HEK293T (cell line): ENCODE results near the gene LEAP2.

Experiments
- CTCF ChIA-PET: fragments of 350-600 bp; formaldehyde crosslinking; extraction: SDS; loops from one replicate; lab custom pipeline; 2021; ENCODE audit warnings: antibody characterized with exemption, inconsistent platforms; lab: Yijun Ruan, JAX
- POLR2A ChIA-PET: fragments of 350-600 bp; formaldehyde crosslinking; extraction: SDS; loops from one replicate; lab custom pipeline; 2020; ENCODE audit warnings: antibody characterized with exemption, inconsistent platforms; lab: Yijun Ruan, JAX
- DNase-seq: peaks from one replicate; pipeline ENCODE4 v3.0.0; 2012; ENCODE audit warnings: mixed read lengths; ENCODE audit errors: extremely low spot score
- ARNT ChIP-seq: fragments of 450-650 bp; IDR thresholded peaks from 2 replicates; pipeline ENCODE4 v1.6.1; 2017; ENCODE audit warnings: mild to moderate bottlenecking
- BHLHE40 ChIP-seq: fragments of 450-650 bp; IDR thresholded peaks from 2 replicates; pipeline ENCODE4 v1.6.1; 2016; ENCODE audit warnings: mild to moderate bottlenecking, moderate library complexity, borderline replicate concordance
- CTBP1 ChIP-seq: fragments of 450-650 bp; IDR thresholded peaks from 2 replicates; pipeline ENCODE4 v1.6.1; 2016; ENCODE audit warnings: borderline replicate concordance
- ELF4 ChIP-seq: fragments of 450-650 bp; IDR thresholded peaks from 2 replicates; pipeline ENCODE4 v1.6.1; 2017; ENCODE audit warnings: antibody characterized with exemption
- FOXA1 ChIP-seq: fragments of 450-650 bp; IDR thresholded peaks from 2 replicates; pipeline ENCODE4 v1.6.1; 2016; ENCODE audit warnings: mild to moderate bottlenecking
- FOXK2 ChIP-seq: fragments of 450-650 bp; IDR thresholded peaks from 2 replicates; pipeline ENCODE4 v1.6.1; 2016; ENCODE audit warnings: mild to moderate bottlenecking
- FOXM1 ChIP-seq: fragments of 450-650 bp; IDR thresholded peaks from 2 replicates; pipeline ENCODE4 v1.6.1; 2017; ENCODE audit warnings: mild to moderate bottlenecking, borderline replicate concordance
- L3MBTL2 ChIP-seq: fragments of 450-650 bp; conservative IDR thresholded peaks from 2 replicates; pipeline ENCODE4 v1.6.1; 2016; ENCODE audit warnings: mild to moderate bottlenecking
- LEF1 ChIP-seq: fragments of 450-650 bp; IDR thresholded peaks from 2 replicates; pipeline ENCODE4 v1.6.1; 2017; ENCODE audit warnings: mild to moderate bottlenecking, borderline replicate concordance
- NFRKB ChIP-seq: fragments of 450-650 bp; IDR thresholded peaks from 2 replicates; pipeline ENCODE4 v1.6.1; 2016; ENCODE audit warnings: mild to moderate bottlenecking, moderate library complexity
- SP1 ChIP-seq: fragments of 450-650 bp; IDR thresholded peaks from 2 replicates; pipeline ENCODE4 v1.6.1; 2017
- SUZ12 ChIP-seq: fragments of 450-650 bp; IDR thresholded peaks from 2 replicates; pipeline ENCODE4 v1.6.1; 2016; ENCODE audit warnings: mild to moderate bottlenecking
- TARDBP ChIP-seq: fragments of 450-650 bp; IDR thresholded peaks from 2 replicates; pipeline ENCODE4 v1.6.1; 2016
- ZNF384 ChIP-seq: fragments of 450-650 bp; IDR thresholded peaks from 2 replicates; pipeline ENCODE4 v1.6.1; 2016
- TF ChIP-seq, protein P1 (sequence below): fragments of 450-650 bp; IDR thresholded peaks from 2 replicates; pipeline ENCODE4 v1.6.1; 2016

Gene LEAP2

DNA sequence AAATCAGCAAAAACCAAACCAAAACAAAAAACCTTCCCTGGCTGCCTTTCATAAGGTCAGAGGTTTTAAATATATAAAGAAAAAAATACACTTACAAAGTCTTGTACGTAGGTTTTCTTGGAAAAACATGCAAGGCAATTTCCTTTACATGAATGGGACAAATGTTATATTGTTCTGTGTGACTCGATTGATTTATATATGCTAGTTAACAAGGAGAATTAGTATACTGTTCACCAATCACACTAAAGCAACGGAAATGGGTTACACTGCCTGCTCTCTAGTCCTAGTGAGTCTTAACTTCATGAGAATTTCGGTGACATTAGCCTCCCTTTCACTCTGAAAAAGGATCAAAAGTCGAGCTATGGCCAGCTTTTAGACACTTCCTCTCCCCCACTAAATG is 12.7 kb upstream of the LEAP2 start:
- no peak for DNase-seq
- TF ChIP-seq ELF4, result no peak
- TF ChIP-seq ZNF384, result no peak
- no peak for TF ChIP-seq BHLHE40
- TF ChIP-seq SP1, result no peak
- no peak for TF ChIP-seq ARNT
- no peak for TF ChIP-seq NFRKB
- TF ChIP-seq, protein P1, sequence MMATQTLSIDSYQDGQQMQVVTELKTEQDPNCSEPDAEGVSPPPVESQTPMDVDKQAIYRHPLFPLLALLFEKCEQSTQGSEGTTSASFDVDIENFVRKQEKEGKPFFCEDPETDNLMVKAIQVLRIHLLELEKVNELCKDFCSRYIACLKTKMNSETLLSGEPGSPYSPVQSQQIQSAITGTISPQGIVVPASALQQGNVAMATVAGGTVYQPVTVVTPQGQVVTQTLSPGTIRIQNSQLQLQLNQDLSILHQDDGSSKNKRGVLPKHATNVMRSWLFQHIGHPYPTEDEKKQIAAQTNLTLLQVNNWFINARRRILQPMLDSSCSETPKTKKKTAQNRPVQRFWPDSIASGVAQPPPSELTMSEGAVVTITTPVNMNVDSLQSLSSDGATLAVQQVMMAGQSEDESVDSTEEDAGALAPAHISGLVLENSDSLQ, result no peak
- no peak for TF ChIP-seq LEF1
- no peak for TF ChIP-seq FOXK2
- no peak for TF ChIP-seq FOXM1
- TF ChIP-seq SUZ12, result no peak
- ChIA-PET POLR2A (interaction anchor here (0.8 to 2.0 kb wide), 2 partner anchors 9 to 30 kb away, joined by 4 to 5 read pairs; partner anchors contain the start of gene SHROOM1), CTCF (no interaction called here)

DNA sequence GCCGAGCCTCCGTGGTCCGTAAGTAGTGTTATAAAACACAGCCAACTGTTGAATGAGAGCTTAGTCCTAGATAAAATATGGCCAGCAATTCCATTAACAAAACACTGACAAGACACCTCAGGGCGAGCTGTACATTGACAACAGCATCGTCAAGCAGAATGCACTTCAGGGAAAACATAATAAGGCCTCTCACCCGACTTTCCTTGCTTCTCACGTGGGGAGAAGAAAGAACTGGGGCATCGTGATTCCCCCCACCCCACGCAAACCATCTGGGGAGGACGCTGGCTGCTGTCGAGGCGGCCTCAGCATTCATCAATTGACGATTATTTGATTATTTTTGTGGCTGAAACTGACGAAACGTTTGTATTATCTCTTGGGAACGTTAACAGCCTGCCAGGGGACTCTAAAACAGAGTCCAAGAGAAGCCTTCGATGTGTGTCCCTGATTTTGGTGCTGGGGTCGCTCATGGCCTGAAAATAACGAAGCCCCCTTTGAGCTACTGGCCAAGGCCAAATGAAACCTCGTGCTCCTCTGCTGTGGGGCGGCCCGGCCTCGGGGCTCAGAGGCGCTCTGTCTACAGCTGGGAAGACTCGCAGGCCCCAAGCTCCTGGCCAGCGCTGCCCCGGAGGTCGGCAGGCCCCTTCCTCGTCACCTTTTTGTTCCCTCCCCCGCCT is 7.7 kb upstream of the LEAP2 start:
- CTCF ChIA-PET, result interaction anchor here (0.6 to 1.9 kb wide), 7 partner anchors 36 to 339 kb away, joined by 3 to 9 read pairs (median 5); no protein-coding TSS in a partner anchor
- TF ChIP-seq SUZ12 (no peak), L3MBTL2 (peak; percentile 80)
- POLR2A ChIA-PET, result interaction anchor here (0.6 to 4.1 kb wide), 18 partner anchors 9 to 97 kb away, joined by 3 to 29 read pairs (median 4); partner anchors contain the start of gene SHROOM1
- no peak for DNase-seq

DNA sequence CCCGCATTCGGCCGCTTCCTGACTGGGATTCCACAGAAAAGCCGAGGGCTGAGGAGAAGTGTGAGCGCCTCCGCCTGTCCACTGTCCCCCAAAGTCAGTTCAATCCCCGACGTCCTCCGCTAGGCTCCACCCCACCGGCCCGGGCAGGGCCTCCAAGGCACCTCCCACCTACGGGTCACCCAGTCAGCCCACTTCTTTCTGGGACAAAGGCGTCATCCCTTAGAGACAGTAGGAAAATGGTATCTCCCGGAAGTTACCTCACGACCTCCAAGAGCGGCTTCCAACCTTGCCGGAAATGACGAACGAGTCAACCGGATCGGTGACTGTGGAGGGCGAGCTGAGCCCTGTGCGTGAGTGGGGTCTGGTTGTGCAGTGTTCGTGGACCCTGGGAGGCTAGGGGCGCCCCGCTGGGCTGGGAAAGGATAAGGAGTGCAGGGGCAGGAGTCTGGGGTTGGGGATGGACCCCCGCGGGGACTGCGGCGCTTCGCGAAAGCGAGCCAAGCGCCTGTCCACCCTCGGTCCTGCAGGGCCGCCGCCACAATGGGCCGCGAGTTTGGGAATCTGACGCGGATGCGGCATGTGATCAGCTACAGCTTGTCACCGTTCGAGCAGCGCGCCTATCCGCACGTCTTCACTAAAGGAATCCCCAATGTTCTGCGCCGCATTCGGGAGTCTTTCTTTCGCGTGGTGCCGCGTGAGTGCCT is 7.0 kb upstream of the LEAP2 start, which contains the start of the genes GDF9 and UQCRQ:
TSS of gene GDF9 (minus strand) at position 128 of the 704 bp plus-strand sequence. CDS start 1,936 bp downstream, outside the sequence.
TSS of gene UQCRQ (plus strand) at position 301 of the 704 bp plus-strand sequence. CDS start at position 541, 240 bp downstream.
- peak; percentile 93 for DNase-seq
- TF ChIP-seq TARDBP (peak; percentile 61; the same call in 1 of the 2 replicates), SP1 (no peak), LEF1 (no peak), NFRKB (no peak), L3MBTL2 (peak; percentile 25; the same call in 1 of the 2 replicates), ELF4 (peak; percentile 69; the same call in 1 of the 2 replicates), BHLHE40 (peak; percentile 59; the same call in 1 of the 2 replicates)
- TF ChIP-seq, protein P1, result no peak
- POLR2A ChIA-PET, result interaction anchor here (0.6 to 4.1 kb wide), 21 partner anchors 10 to 310 kb away, joined by 3 to 29 read pairs (median 4); partner anchors contain the start of genes RAD50 and SHROOM1
- CTCF ChIA-PET, result interaction anchor here (0.7 to 1.9 kb wide), 7 partner anchors 37 to 339 kb away, joined by 3 to 9 read pairs (median 4); partner anchors contain the start of gene RAD50

DNA sequence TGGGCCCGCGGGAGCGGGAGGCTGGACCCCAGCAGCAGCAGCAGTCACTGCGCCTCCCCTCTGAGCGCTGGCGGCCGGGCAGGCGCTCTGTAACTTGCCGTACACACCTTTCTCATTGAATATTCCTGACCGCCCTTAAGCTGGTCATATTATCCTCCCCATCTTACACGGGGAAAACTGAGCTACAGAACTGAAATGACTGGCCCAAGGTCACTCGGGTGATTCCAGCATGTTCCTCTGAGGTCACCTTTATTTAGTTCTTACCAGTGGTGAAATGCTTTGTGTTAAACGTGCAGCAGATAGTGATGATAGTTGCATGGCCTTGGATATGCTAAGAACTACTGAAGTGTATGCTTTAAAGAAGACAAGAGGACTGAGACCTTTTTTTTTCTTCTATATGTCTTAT is 6.4 kb upstream of the LEAP2 start:
- CTCF ChIA-PET, result interaction anchor here (0.7 to 1.9 kb wide), 3 partner anchors 38 to 310 kb away, joined by 3 to 5 read pairs (median 3); partner anchors contain the start of gene RAD50
- TF ChIP-seq CTBP1, result no peak
- no peak for TF ChIP-seq ARNT
- POLR2A ChIA-PET, result interaction anchor here (0.6 to 4.1 kb wide), 16 partner anchors 9 to 310 kb away, joined by 3 to 29 read pairs (median 4); partner anchors contain the start of genes RAD50 and SHROOM1
- no peak for DNase-seq

DNA sequence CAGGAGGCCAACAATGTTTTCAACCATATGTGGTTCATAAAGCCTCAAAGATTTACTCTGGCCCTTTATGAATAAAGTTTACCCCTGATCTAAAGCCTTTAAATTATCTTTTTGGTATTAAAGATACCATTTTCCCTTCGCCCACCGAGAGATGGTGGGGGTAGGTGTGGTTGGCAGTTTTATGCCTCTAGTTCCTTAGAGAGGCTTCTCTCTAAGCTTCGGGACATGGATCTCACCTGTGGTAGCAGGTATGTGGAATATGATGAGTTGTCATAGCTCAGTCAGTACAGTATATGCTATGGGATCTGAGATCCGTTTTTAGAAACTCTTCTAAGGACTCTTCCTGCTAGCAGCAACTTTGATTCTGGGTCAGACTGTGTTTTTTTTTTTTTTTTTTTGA is 4.7 kb upstream of the LEAP2 start:
- CTCF ChIA-PET, result interaction anchor here (0.8 to 1.3 kb wide), 2 partner anchors 9 to 15 kb away, joined by 4 read pairs; no protein-coding TSS in a partner anchor
- POLR2A ChIA-PET, result interaction anchor here (1.5 to 4.1 kb wide), 4 partner anchors 8 to 190 kb away, joined by 3 to 29 read pairs (median 12); partner anchors contain the start of gene SHROOM1
- no peak for DNase-seq
- TF ChIP-seq FOXA1 (no peak), SUZ12 (no peak), L3MBTL2 (no peak), BHLHE40 (no peak), FOXK2 (no peak), SP1 (no peak), FOXM1 (no peak), NFRKB (no peak), LEF1 (no peak), CTBP1 (no peak), TARDBP (no peak), ZNF384 (no peak), ELF4 (no peak)
- TF ChIP-seq, protein P1, result no peak

DNA sequence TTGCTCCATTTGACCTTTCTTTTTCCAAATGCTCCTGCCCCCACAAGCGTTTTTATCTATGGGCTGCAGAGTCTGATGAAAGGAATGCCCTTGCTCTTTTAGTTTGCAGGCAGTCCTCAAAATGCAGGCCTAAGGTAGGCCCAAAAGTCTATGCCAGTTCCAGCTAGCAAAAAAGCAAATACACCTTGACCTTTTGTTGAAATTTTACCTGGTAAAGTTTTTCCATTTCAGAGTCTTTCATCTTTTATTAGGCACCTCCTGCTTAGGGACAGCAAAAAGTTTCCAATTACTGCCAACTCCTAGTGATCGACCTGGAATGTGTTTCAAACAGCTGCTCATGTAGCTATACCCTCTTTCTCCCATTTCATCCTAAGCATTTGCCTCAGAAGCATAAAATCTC is 2.7 kb upstream of the LEAP2 start:
- POLR2A ChIA-PET, result interaction anchor here (0.8 to 2.0 kb wide), 3 partner anchors 11 to 19 kb away, joined by 3 to 5 read pairs (median 4); no protein-coding TSS in a partner anchor
- DNase-seq, result no peak
- TF ChIP-seq SUZ12, result no peak
- TF ChIP-seq BHLHE40, result no peak
- TF ChIP-seq, protein P1, result no peak
- no peak for TF ChIP-seq CTBP1
- TF ChIP-seq ELF4, result no peak
- no peak for TF ChIP-seq FOXA1
- TF ChIP-seq ZNF384, result no peak
- TF ChIP-seq TARDBP, result no peak
- TF ChIP-seq SP1, result no peak
- TF ChIP-seq FOXK2, result no peak
- no peak for TF ChIP-seq ARNT
- TF ChIP-seq NFRKB, result no peak
- no peak for TF ChIP-seq FOXM1
- no peak for TF ChIP-seq L3MBTL2
- CTCF ChIA-PET, result interaction anchor here (1.1 kb wide), 1 partner anchor 12 kb away, joined by 3 read pairs; no protein-coding TSS in a partner anchor
